Sigmoid colon (tissue), 4 donors: ENCODE results near the gene POMGNT1.

Experiments used
- CTCF ChIP-seq, 4 experiments: fragments of 450-650 bp in 3 of 4; fragments of 200-600 bp in 1 of 4; IDR thresholded peaks; one replicate each; pipeline ENCODE4 v1.5.1; 2016 to 2019; ENCODE audit warnings: antibody characterized with exemption in 4 of 4, mild to moderate bottlenecking in 3 of 4, moderate library complexity in 2 of 4
- POLR2AphosphoS5 ChIP-seq, 4 donors: sonication (generic); formaldehyde crosslinking; IDR thresholded peaks; one replicate each; pipeline ENCODE4 v1.6.1; 2017; ENCODE audit warnings: antibody characterized with exemption in 4 of 4

- no peak for TF ChIP-seq CTCF (IDR thresholded peaks at IDR 0.05)
- TF ChIP-seq POLR2AphosphoS5 (IDR thresholded peaks at IDR 0.05) = no peak
Observed at GRCh38 chr1:46236882-46237281, 38.6 kb upstream of the POMGNT1 start.
